Activated naive CD8-positive, alpha-beta T cell treated with anti-CD3 and anti-CD28 coated beads, Interleukin-2, amount 50 U/mL, for 24 hours (primary cell): ENCODE data around the gene SKIC8.

Experiments used
- ATAC-seq: fragments of 150-1000 bp; cut with Tn5 transposase; one replicate; pipeline ENCODE4 v1.10.0; 2021
- DNase-seq: peaks from one replicate; pipeline ENCODE4 v3.0.0; 2021
- H3K27ac Mint-ChIP-seq: one replicate; pipeline ENCODE4 v1.8.0; 2021; ENCODE audit warnings: mild to moderate bottlenecking, mixed read lengths
- H3K27me3 Mint-ChIP-seq: one replicate; pipeline ENCODE4 v1.8.0; 2021; ENCODE audit warnings: mixed read lengths
- H3K36me3 Mint-ChIP-seq: one replicate; pipeline ENCODE4 v1.8.0; 2021; ENCODE audit warnings: low read depth, mixed read lengths
- H3K4me1 Mint-ChIP-seq: one replicate; pipeline ENCODE4 v1.8.0; 2021; ENCODE audit warnings: mixed read lengths
- H3K4me3 Mint-ChIP-seq: one replicate; pipeline ENCODE4 v1.8.0; 2021; ENCODE audit warnings: mild to moderate bottlenecking, moderate library complexity, mixed read lengths
- H3K9me3 Mint-ChIP-seq: one replicate; pipeline ENCODE4 v1.8.0; 2021; ENCODE audit warnings: mixed read lengths

Gene SKIC8

GRCh38 chr15:78242128-78242527, 57.3 kb downstream of the SKIC8 start:
- H3K27me3 Mint-ChIP-seq: peaks cover 2% of the 10 kb centered on the region
- H3K4me1 Mint-ChIP-seq: no peaks in the 10 kb centered on the region
- DNase-seq: peak; percentile 20
- H3K36me3 Mint-ChIP-seq: no peaks in the 10 kb centered on the region
- ATAC-seq: peak; percentile 35
- H3K4me3 Mint-ChIP-seq: no peak overlapping the region
- no peak overlapping the region for H3K27ac Mint-ChIP-seq
- H3K9me3 Mint-ChIP-seq: no peaks in the 10 kb centered on the region

- ATAC-seq: peak; percentile 86
- Mint-ChIP-seq H3K9me3 (no peaks in the 10 kb centered on the region), H3K36me3 (no peaks in the 10 kb centered on the region)
These were observed 58.4 kb downstream of the SKIC8 start for GRCh38 chr15:78241017-78241416.

GRCh38 chr15:78239811-78240210, 59.6 kb downstream of the SKIC8 start:
- H3K4me3 Mint-ChIP-seq: no peak overlapping the region

More at GRCh38 chr15:78241017-78241416, 58.4 kb downstream of the SKIC8 start:
- H3K27ac Mint-ChIP-seq: no peak overlapping the region
- no peaks in the 10 kb centered on the region for H3K4me1 Mint-ChIP-seq
- peaks cover 2% of the 10 kb centered on the region for H3K27me3 Mint-ChIP-seq
- no peak overlapping the region for H3K4me3 Mint-ChIP-seq
- DNase-seq: peak; percentile 90

GRCh38 chr15:78237146-78237545, 62.3 kb downstream of the SKIC8 start:
- no peak overlapping the region for H3K27ac Mint-ChIP-seq
- no peaks in the 10 kb centered on the region for H3K9me3 Mint-ChIP-seq
- H3K4me3 Mint-ChIP-seq: no peak overlapping the region
- no peak for ATAC-seq
- no peaks in the 10 kb centered on the region for H3K36me3 Mint-ChIP-seq
- DNase-seq: no peak
- peaks cover 6% of the 10 kb centered on the region for H3K27me3 Mint-ChIP-seq
- H3K4me1 Mint-ChIP-seq: peaks cover 4% of the 10 kb centered on the region

More at GRCh38 chr15:78239811-78240210, 59.6 kb downstream of the SKIC8 start:
- H3K36me3 Mint-ChIP-seq: no peaks in the 10 kb centered on the region
- ATAC-seq: no peak
- peaks cover 2% of the 10 kb centered on the region for H3K27me3 Mint-ChIP-seq
- no peak for DNase-seq
- H3K9me3 Mint-ChIP-seq: no peaks in the 10 kb centered on the region
- peaks cover under 1% of the 10 kb centered on the region for H3K4me1 Mint-ChIP-seq
- H3K27ac Mint-ChIP-seq: no peak overlapping the region

DNA sequence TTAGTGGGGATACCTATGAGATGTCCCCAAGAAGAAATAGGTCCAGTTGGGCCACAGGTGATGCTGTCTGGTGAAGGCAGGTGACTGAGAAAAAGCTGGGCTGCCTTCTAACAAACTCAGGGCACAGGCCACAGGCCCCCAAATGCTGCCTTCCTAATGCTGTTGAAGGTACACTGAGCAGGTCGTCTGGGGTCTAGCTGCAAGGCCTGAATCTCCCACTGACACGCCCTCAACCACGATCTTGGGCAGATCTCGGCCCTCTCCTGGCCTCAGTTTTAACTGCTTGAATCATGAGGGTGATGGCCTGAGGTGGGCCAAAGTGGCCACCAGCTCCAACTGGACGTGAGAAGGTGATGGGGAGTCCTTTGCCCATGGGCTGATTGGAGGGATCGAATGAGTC, 62.9 kb downstream of the SKIC8 start:
- H3K27ac Mint-ChIP-seq: no peak overlapping the region

GRCh38 chr15:78234515-78235040, 64.8 kb downstream of the SKIC8 start, which contains the start of gene ACSBG1:
Gene ACSBG1 (minus strand): TSS chr15:78234565. CDS start chr15:78234501, 64 bp downstream.
- no peak within 1 kb of the TSS for H3K4me3 Mint-ChIP-seq
- peaks cover 4% of the 10 kb centered on the region for H3K4me1 Mint-ChIP-seq
- peaks cover 6% of the 10 kb centered on the region for H3K27me3 Mint-ChIP-seq
- ATAC-seq: no peak
- no peak for DNase-seq
- no peaks in the 10 kb centered on the region for H3K9me3 Mint-ChIP-seq
- H3K27ac Mint-ChIP-seq: no peak within 1 kb of the TSS
- no peaks in the 10 kb centered on the region for H3K36me3 Mint-ChIP-seq

More for the DNA sequence above, 62.9 kb downstream of the SKIC8 start:
- Mint-ChIP-seq H3K36me3 (no peaks in the 10 kb centered on the region), H3K27me3 (peaks cover 6% of the 10 kb centered on the region), H3K4me1 (peaks cover 4% of the 10 kb centered on the region), H3K4me3 (no peak overlapping the region), H3K9me3 (no peaks in the 10 kb centered on the region)
- ATAC-seq: no peak
- DNase-seq: no peak

GRCh38 chr15:78233496-78233895, 65.9 kb downstream of the SKIC8 start:
- ATAC-seq (no peak), DNase-seq (no peak)
- Mint-ChIP-seq H3K27me3 (peaks cover 6% of the 10 kb centered on the region), H3K9me3 (no peaks in the 10 kb centered on the region), H3K27ac (no peak overlapping the region), H3K36me3 (no peaks in the 10 kb centered on the region), H3K4me3 (no peak overlapping the region), H3K4me1 (peaks cover 4% of the 10 kb centered on the region)
